K562 (cell line): ENCODE data around the gene BDNF.

ENCODE experiments used
- CTCF ChIP-seq, 3 experiments: IDR thresholded peaks in 2 of 3; conservative IDR thresholded peaks in 1 of 3; 2 replicates each; pipeline ENCODE4 v1.5.1; 2011 to 2012; ENCODE audit warnings: low read length in 3 of 3, mild to moderate bottlenecking in 3 of 3, control low read depth in 2 of 3, improper control_type of control experiment in 1 of 3, inconsistent platforms in 1 of 3, low read depth in 1 of 3, mixed read lengths in 1 of 3, moderate library complexity in 1 of 3; ENCODE audit not compliant: insufficient read depth in 2 of 3
- FOXA1 ChIP-seq: fragments of 450-650 bp; IDR thresholded peaks from 2 replicates; pipeline ENCODE4 v1.6.1; 2016; ENCODE audit warnings: mild to moderate bottlenecking, borderline replicate concordance
- HNRNPK ChIP-seq: fragments of 200-400 bp; formaldehyde crosslinking; IDR thresholded peaks from one replicate; pipeline ENCODE4 v1.6.1; 2018; ENCODE audit warnings: mild to moderate bottlenecking, low read depth, low read length; ENCODE audit not compliant: poor library complexity, severe bottlenecking
- NRF1 ChIP-seq, 2 experiments: fragments of 450-650 bp; IDR thresholded peaks in 1 of 2; conservative IDR thresholded peaks in 1 of 2; 2 replicates each; pipeline ENCODE4 v1.6.1; 2014; ENCODE audit warnings: mild to moderate bottlenecking in 2 of 2
- TF ChIP-seq, protein P1 (sequence below): fragments of 450-650 bp; IDR thresholded peaks from 2 replicates; pipeline ENCODE4 v1.6.1; 2016; ENCODE audit warnings: borderline replicate concordance

- TF ChIP-seq CTCF (IDR thresholded peaks at IDR 0.05 in 2 of 3, conservative IDR thresholded peaks at IDR 0.05 in 1 of 3; ENCODE audit: insufficient read depth in 2 of 3, low read depth in 1 of 3, low read length in 3 of 3) (no peak), HNRNPK (no peak), NRF1 (conservative IDR thresholded peaks at IDR 0.05 in 1 of 2, IDR thresholded peaks at IDR 0.05 in 1 of 2) (no peak), FOXA1 (no peak)
- TF ChIP-seq, protein P1, sequence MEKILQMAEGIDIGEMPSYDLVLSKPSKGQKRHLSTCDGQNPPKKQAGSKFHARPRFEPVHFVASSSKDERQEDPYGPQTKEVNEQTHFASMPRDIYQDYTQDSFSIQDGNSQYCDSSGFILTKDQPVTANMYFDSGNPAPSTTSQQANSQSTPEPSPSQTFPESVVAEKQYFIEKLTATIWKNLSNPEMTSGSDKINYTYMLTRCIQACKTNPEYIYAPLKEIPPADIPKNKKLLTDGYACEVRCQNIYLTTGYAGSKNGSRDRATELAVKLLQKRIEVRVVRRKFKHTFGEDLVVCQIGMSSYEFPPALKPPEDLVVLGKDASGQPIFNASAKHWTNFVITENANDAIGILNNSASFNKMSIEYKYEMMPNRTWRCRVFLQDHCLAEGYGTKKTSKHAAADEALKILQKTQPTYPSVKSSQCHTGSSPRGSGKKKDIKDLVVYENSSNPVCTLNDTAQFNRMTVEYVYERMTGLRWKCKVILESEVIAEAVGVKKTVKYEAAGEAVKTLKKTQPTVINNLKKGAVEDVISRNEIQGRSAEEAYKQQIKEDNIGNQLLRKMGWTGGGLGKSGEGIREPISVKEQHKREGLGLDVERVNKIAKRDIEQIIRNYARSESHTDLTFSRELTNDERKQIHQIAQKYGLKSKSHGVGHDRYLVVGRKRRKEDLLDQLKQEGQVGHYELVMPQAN, result no peak
Observed at GRCh38 chr11:27618281-27618915, 81.9 kb downstream of the BDNF start.
